ENCODE data around the gene DRAM1.

DNA sequence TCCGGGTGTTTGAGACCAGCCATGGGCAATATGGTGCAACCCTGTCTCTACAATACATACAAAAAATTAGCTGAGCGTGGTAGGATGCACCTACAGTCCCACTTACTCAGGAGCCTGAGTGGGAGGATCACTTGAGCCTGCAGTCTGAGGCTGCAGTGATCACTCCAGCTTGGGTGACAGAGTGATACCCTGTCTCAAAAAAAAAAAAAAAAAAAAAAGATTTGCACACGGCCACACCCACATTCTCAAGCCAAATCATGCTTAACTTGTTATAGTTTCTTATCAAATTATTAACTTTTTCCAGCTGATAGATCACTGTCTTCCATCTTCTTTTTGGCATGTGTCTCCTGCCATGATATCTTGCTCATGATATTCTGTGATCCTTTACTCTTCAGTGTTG, 6.8 kb downstream of the DRAM1 start:
- TF ChIP-seq POLR2A (IDR thresholded peaks at IDR 0.05; ENCODE audit: low read length) (no peak), SREBF2 (IDR thresholded peaks at IDR 0.05) (no peak), RAD21 (conservative IDR thresholded peaks at IDR 0.05 in 1 of 2, IDR thresholded peaks at IDR 0.05 in 1 of 2) (no peak), EHMT2 (IDR thresholded peaks at IDR 0.05; ENCODE audit: low read depth) (no peak), CBX8 (IDR thresholded peaks at IDR 0.05) (no peak)
- TF ChIP-seq, protein P1, sequence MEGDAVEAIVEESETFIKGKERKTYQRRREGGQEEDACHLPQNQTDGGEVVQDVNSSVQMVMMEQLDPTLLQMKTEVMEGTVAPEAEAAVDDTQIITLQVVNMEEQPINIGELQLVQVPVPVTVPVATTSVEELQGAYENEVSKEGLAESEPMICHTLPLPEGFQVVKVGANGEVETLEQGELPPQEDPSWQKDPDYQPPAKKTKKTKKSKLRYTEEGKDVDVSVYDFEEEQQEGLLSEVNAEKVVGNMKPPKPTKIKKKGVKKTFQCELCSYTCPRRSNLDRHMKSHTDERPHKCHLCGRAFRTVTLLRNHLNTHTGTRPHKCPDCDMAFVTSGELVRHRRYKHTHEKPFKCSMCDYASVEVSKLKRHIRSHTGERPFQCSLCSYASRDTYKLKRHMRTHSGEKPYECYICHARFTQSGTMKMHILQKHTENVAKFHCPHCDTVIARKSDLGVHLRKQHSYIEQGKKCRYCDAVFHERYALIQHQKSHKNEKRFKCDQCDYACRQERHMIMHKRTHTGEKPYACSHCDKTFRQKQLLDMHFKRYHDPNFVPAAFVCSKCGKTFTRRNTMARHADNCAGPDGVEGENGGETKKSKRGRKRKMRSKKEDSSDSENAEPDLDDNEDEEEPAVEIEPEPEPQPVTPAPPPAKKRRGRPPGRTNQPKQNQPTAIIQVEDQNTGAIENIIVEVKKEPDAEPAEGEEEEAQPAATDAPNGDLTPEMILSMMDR (IDR thresholded peaks at IDR 0.05): no peak

Data from A549 (cell line).